Ramos (cell line): ENCODE results near the gene SLC24A3.
"Not testable (repeated sequence)": the region's sequence is repeated elsewhere in the genome, so short reads cannot be mapped to it uniquely, and the experiment has no call there.

Experiments used
- in situ Hi-C: fragments of 300-500 bp; cut with MboI; formaldehyde crosslinking; loops from one replicate; pipeline ENCODE4 v1.14.3; 2022; ENCODE audit warnings: low sequenced_read_pairs; ENCODE audit not compliant: unreplicated experiment

The SLC24A3 gene

GRCh38 chr20:19642860-19643259 is 430.4 kb downstream of the SLC24A3 start:
- in situ Hi-C loops: no loop called here

- in situ Hi-C loops: no loop called here
Observed at GRCh38 chr20:19644085-19644484, 431.6 kb downstream of the SLC24A3 start.

- in situ Hi-C loops: no loop called here
Observed at GRCh38 chr20:19646963-19647362, 434.5 kb downstream of the SLC24A3 start.

- in situ Hi-C loops: no loop called here
Observed at GRCh38 chr20:19648024-19648423, 435.6 kb downstream of the SLC24A3 start.

- in situ Hi-C loops: no loop called here
Observed at GRCh38 chr20:19649041-19649440, 436.6 kb downstream of the SLC24A3 start.

- in situ Hi-C loops: no loop called here
Observed at GRCh38 chr20:19652591-19653026, 440.2 kb downstream of the SLC24A3 start.

- in situ Hi-C loops: no loop called here
Observed at GRCh38 chr20:19653327-19653726, 440.9 kb downstream of the SLC24A3 start.

- in situ Hi-C loops: no loop called here
Observed at GRCh38 chr20:19654921-19655320, 442.5 kb downstream of the SLC24A3 start.

- in situ Hi-C loops: no loop called here
Observed at GRCh38 chr20:19658137-19658536, 445.7 kb downstream of the SLC24A3 start.

- in situ Hi-C loops: no loop called here
Observed at GRCh38 chr20:19659448-19659847, 447.0 kb downstream of the SLC24A3 start.

GRCh38 chr20:19660808-19661378 is 448.5 kb downstream of the SLC24A3 start:
- in situ Hi-C loops: loop anchor here (10.0 kb wide), 1 partner anchor 456 kb away; no protein-coding TSS in a partner anchor

GRCh38 chr20:19661717-19662636 is 449.5 kb downstream of the SLC24A3 start:
- in situ Hi-C loops: loop anchor here (10.0 kb wide), 1 partner anchor 457 kb away; no protein-coding TSS in a partner anchor

GRCh38 chr20:19662637-19662995 is 450.2 kb downstream of the SLC24A3 start:
- in situ Hi-C loops: loop anchor here (10.0 kb wide), 1 partner anchor 458 kb away; no protein-coding TSS in a partner anchor

GRCh38 chr20:19668418-19668817 is 456.0 kb downstream of the SLC24A3 start:
- in situ Hi-C loops: loop anchor here (10.0 kb wide), 1 partner anchor 464 kb away; no protein-coding TSS in a partner anchor

GRCh38 chr20:19670829-19671228 is 458.4 kb downstream of the SLC24A3 start:
- in situ Hi-C loops: no loop called here

- in situ Hi-C loops: no loop called here
Observed at GRCh38 chr20:19671374-19671773, 458.9 kb downstream of the SLC24A3 start.

- in situ Hi-C loops: no loop called here
Observed at GRCh38 chr20:19672498-19672897, 460.1 kb downstream of the SLC24A3 start.

- in situ Hi-C loops: no loop called here
Observed at GRCh38 chr20:19673575-19673974, 461.1 kb downstream of the SLC24A3 start.

- in situ Hi-C loops: no loop called here
Observed at GRCh38 chr20:19676202-19676601, 463.8 kb downstream of the SLC24A3 start.

GRCh38 chr20:19677336-19677735 is 464.9 kb downstream of the SLC24A3 start:
- in situ Hi-C loops: no loop called here

- in situ Hi-C loops: not testable (repeated sequence)
Observed at GRCh38 chr20:19678591-19678990, 466.1 kb downstream of the SLC24A3 start.
